ENCODE data around the gene FBXO27. TPM values are rescaled to one million over a fixed set of nuclear protein-coding genes. Genes with fewer than 3 reads are reported as not detected.

The FBXO27 gene
- 20.9 TPM for total RNA-seq
- long read RNA-seq, partial matches to known transcripts = 27 of 36 reads
- long read RNA-seq, other reads (novel, unspliced or antisense) = 5 of 36 reads

GRCh38 chr19:39032063-39032918, at the start of gene FBXO27:
Gene FBXO27 (minus strand): TSS chr19:39032549. CDS start chr19:39032227, 322 bp downstream.
- H3K27me3 ChIP-seq (ENCODE audit: low read depth) = peaks cover 44% of the 10 kb centered on the region
- H3K36me3 ChIP-seq = peaks cover 2% of the 10 kb centered on the region
- no peak for TF ChIP-seq CTCF (IDR thresholded peaks at IDR 0.05; ENCODE audit: borderline replicate concordance)
- intact Hi-C loops (cut with micrococcal nuclease) = no loop called here
- H3K9me3 ChIP-seq (replicated peaks) = no peaks in the 10 kb centered on the region
- H3K4me1 ChIP-seq = peaks cover 25% of the 10 kb centered on the region
- peak; percentile 18 for DNase-seq
- H3K27ac ChIP-seq (replicated peaks) = peak within 1 kb of the TSS; percentile 63
- peak within 1 kb of the TSS; percentile 76 for H3K4me3 ChIP-seq

- Histone ChIP-seq H3K36me3 (no peaks in the 10 kb centered on the region), H3K4me1 (peaks cover 11% of the 10 kb centered on the region), H3K27me3 (ENCODE audit: low read depth) (peaks cover 100% of the 10 kb centered on the region), H3K27ac (replicated peaks) (no peak overlapping the region), H3K9me3 (replicated peaks) (no peaks in the 10 kb centered on the region), H3K4me3 (no peak overlapping the region)
- no peak for TF ChIP-seq CTCF (IDR thresholded peaks at IDR 0.05; ENCODE audit: borderline replicate concordance)
- DNase-seq = no peak
- intact Hi-C loops (cut with micrococcal nuclease) = no loop called here
Measured at GRCh38 chr19:39080431-39080830, 48.1 kb upstream of the FBXO27 start.

GRCh38 chr19:39078436-39079200, 46.3 kb upstream of the FBXO27 start:
- intact Hi-C loops (cut with micrococcal nuclease) = no loop called here
- Histone ChIP-seq H3K4me1 (peaks cover 4% of the 10 kb centered on the region), H3K4me3 (no peak overlapping the region), H3K27ac (replicated peaks) (no peak overlapping the region), H3K36me3 (no peaks in the 10 kb centered on the region), H3K27me3 (ENCODE audit: low read depth) (peaks cover 93% of the 10 kb centered on the region), H3K9me3 (replicated peaks) (no peaks in the 10 kb centered on the region)
- DNase-seq = no peak
- no peak for TF ChIP-seq CTCF (IDR thresholded peaks at IDR 0.05; ENCODE audit: borderline replicate concordance)

GRCh38 chr19:39077323-39077722, 45.0 kb upstream of the FBXO27 start:
- Histone ChIP-seq H3K27ac (replicated peaks) (no peak overlapping the region), H3K4me3 (no peak overlapping the region), H3K4me1 (no peaks in the 10 kb centered on the region), H3K36me3 (no peaks in the 10 kb centered on the region), H3K27me3 (ENCODE audit: low read depth) (peaks cover 93% of the 10 kb centered on the region), H3K9me3 (replicated peaks) (no peaks in the 10 kb centered on the region)
- TF ChIP-seq CTCF (IDR thresholded peaks at IDR 0.05; ENCODE audit: borderline replicate concordance) = no peak
- DNase-seq = no peak
- intact Hi-C loops (cut with micrococcal nuclease) = no loop called here

GRCh38 chr19:39074942-39075341, 42.6 kb upstream of the FBXO27 start:
- H3K4me3 ChIP-seq = no peak overlapping the region
- no peaks in the 10 kb centered on the region for H3K4me1 ChIP-seq
- peaks cover 85% of the 10 kb centered on the region for H3K27me3 ChIP-seq (ENCODE audit: low read depth)
- intact Hi-C loops (cut with micrococcal nuclease) = no loop called here
- no peak overlapping the region for H3K27ac ChIP-seq (replicated peaks)
- H3K9me3 ChIP-seq (replicated peaks) = no peaks in the 10 kb centered on the region
- DNase-seq = no peak
- no peaks in the 10 kb centered on the region for H3K36me3 ChIP-seq
- TF ChIP-seq CTCF (IDR thresholded peaks at IDR 0.05; ENCODE audit: borderline replicate concordance) = no peak
